GM19397 (cell line): ENCODE data around the gene SYNE3.

Experiments used
- ATAC-seq: cut with Tn5 transposase; IDR thresholded peaks from one replicate; pipeline ENCODE4 v1.9.1; 2021; ENCODE audit warnings: mild to moderate bottlenecking, moderate library complexity; ENCODE audit not compliant: unreplicated experiment

Gene SYNE3

GRCh38 chr14:95516554-95517181 is at the start of gene SYNE3:
Gene SYNE3 (minus strand): TSS chr14:95516650. CDS start chr14:95475821, 40,829 bp downstream.
- ATAC-seq: peak; percentile 43

- no peak for ATAC-seq
These were observed 47.6 kb upstream of the SYNE3 start for GRCh38 chr14:95564060-95564459.

GRCh38 chr14:95562892-95563685 is 46.6 kb upstream of the SYNE3 start:
- ATAC-seq: no peak

- ATAC-seq: peak; percentile 87
These were observed 44.6 kb upstream of the SYNE3 start for GRCh38 chr14:95561001-95561412.

GRCh38 chr14:95559203-95559602 is 42.8 kb upstream of the SYNE3 start:
- no peak for ATAC-seq

GRCh38 chr14:95557832-95558231 is 41.4 kb upstream of the SYNE3 start:
- no peak for ATAC-seq

GRCh38 chr14:95557291-95557690 is 40.8 kb upstream of the SYNE3 start:
- no peak for ATAC-seq

- ATAC-seq: no peak
These were observed 38.6 kb upstream of the SYNE3 start for GRCh38 chr14:95555053-95555452.

- ATAC-seq: no peak
These were observed 36.7 kb upstream of the SYNE3 start for GRCh38 chr14:95553141-95553540.

GRCh38 chr14:95551435-95551834 is 35.0 kb upstream of the SYNE3 start:
- ATAC-seq: no peak

GRCh38 chr14:95549656-95550585 is 33.5 kb upstream of the SYNE3 start:
- no peak for ATAC-seq

- ATAC-seq: no peak
These were observed 32.0 kb upstream of the SYNE3 start for GRCh38 chr14:95548328-95548929.

GRCh38 chr14:95547626-95548327 is 31.3 kb upstream of the SYNE3 start:
- no peak for ATAC-seq

- no peak for ATAC-seq
These were observed 30.8 kb upstream of the SYNE3 start for GRCh38 chr14:95547272-95547625.

GRCh38 chr14:95545515-95546168 is 29.2 kb upstream of the SYNE3 start:
- no peak for ATAC-seq

GRCh38 chr14:95544588-95544987 is 28.1 kb upstream of the SYNE3 start:
- ATAC-seq: no peak

GRCh38 chr14:95543021-95543420 is 26.6 kb upstream of the SYNE3 start:
- no peak for ATAC-seq

- no peak for ATAC-seq
These were observed 25.8 kb upstream of the SYNE3 start for GRCh38 chr14:95541932-95542930.

GRCh38 chr14:95541346-95541745 is 24.9 kb upstream of the SYNE3 start:
- ATAC-seq: no peak
